OCI-LY3 (cell line): ENCODE data around the gene PLD1.

ENCODE experiments used
- EZH2phosphoT487 ChIP-seq: fragments of 200-600 bp; shearing (Covaris generic); IDR thresholded peaks from 2 replicates; pipeline ENCODE4 v1.6.1; 2018; ENCODE audit warnings: antibody characterized with exemption, mixed run types, low read depth
- TF ChIP-seq, protein P1 (sequence below): fragments of 200-600, 300-600 bp; sonication (generic); IDR thresholded peaks from 2 replicates; pipeline ENCODE4 v1.5.1; 2014; ENCODE audit warnings: antibody characterized with exemption, low read length, low read depth

DNA sequence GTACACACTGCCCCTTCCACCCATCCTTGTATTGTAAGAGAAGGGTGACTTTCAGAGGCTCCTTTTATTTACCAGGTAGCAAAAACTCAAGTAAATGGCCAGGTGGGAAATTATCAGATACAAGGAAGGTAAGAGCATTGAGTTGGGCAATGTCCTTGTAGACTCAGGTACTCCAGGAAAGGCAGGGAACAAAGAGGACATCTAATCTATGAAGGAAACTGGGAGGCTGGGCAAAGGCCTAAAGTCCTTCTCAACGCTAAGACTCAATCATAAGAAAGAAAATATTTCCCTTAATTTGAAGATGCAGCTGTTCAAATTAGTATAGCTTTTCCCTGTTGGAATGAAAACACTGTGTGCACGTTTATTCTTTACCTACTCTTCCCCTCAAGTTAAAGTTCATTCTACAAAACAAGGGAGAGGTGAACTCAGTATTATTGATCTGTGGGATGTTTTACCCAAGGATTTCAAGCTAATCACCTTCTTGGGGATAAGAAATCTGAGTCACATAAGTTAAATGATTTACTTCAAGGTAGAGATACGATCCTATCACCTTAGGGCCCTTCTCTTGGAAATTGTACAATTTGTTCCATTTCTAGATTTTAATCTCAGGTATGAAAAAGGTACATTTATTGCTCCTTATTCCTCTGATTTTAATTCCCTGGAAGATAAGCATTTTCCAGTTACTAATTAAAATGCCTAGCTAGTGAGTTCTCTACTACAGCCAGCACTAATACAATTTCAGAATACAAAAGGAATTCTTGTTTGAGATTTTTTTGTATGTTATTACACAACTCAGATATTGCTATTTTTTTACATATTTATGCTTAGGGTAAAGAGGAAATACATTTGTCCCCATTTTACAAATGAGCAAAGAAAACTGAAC lies 80.6 kb downstream of the PLD1 start:
- TF ChIP-seq, protein P1, sequence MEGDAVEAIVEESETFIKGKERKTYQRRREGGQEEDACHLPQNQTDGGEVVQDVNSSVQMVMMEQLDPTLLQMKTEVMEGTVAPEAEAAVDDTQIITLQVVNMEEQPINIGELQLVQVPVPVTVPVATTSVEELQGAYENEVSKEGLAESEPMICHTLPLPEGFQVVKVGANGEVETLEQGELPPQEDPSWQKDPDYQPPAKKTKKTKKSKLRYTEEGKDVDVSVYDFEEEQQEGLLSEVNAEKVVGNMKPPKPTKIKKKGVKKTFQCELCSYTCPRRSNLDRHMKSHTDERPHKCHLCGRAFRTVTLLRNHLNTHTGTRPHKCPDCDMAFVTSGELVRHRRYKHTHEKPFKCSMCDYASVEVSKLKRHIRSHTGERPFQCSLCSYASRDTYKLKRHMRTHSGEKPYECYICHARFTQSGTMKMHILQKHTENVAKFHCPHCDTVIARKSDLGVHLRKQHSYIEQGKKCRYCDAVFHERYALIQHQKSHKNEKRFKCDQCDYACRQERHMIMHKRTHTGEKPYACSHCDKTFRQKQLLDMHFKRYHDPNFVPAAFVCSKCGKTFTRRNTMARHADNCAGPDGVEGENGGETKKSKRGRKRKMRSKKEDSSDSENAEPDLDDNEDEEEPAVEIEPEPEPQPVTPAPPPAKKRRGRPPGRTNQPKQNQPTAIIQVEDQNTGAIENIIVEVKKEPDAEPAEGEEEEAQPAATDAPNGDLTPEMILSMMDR = no peak
- TF ChIP-seq EZH2phosphoT487 = no peak
